GM12891 (cell line): ENCODE data around the gene ZDHHC1.

Source experiments
- POLR2A ChIP-seq: IDR thresholded peaks from 2 replicates; pipeline ENCODE4 v1.6.1; 2011; ENCODE audit warnings: low read depth, low read length, control low read depth
- POLR2AphosphoS5 ChIP-seq: IDR thresholded peaks from 2 replicates; pipeline ENCODE4 v1.6.1; 2011; ENCODE audit warnings: low read depth, low read length, control low read depth

DNA sequence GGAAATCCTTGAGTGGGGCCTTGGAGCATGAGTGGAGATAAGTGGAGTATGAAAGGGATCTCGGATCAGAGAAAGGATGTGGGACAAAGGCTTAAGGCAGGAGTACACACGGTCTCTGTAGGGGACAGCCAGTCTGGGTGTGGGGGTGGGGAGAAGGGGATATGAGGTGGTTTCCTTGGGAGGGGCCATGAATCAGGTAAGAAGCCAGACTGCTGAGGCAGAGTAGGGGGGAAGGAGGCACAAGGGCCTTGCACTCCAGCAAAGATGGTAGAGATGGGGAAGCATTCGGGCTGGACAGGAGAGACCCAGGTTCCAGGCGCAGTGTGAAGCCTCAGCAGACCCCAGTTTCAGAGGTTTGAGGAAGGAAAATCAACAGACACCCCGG lies 16.2 kb upstream of the ZDHHC1 start:
- TF ChIP-seq POLR2AphosphoS5: no peak
- TF ChIP-seq POLR2A: no peak
